ENCODE results near the gene PERCC1. TPM values are rescaled to one million over a fixed set of nuclear protein-coding genes. Genes with fewer than 3 reads are reported as not detected.

PERCC1 gene
- total and polyA plus RNA-seq, 2 donors (not counting 1 experiment from before 2014, with no cell fraction given), result not detected

DNA sequence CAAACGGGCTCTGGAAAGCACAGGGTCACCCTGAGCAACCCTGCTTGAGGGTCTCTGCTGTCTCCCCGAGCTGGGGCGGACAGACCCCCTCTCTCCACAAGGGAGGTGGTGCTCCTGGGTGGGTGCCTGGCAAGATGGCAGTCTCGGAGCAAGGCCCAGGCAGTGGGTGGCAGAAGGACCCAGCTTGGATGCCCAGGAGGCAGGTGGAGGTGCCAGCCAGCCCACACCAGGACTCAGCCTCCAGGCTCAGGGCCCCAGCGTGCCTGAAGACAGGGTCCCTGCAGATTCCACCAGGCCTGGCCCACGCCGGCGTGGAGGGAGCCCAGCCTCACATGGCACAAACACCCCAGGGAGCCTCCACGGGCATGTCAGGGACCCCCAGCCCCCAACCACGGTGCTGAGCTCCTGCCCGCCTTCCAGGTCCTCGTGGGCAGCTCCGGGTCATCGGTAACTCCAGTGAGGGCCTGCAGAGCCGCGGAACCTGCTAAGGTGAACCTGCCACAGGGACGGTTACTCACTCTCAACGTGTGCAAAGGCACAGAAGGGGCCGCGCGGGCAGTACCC lies 37.2 kb upstream of the PERCC1 start:
- H3K4me2 ChIP-seq (ENCODE audit: extremely low read depth, insufficient read depth, low read length), result no peak overlapping the region
- no peaks in the 10 kb centered on the region for H3K4me1 ChIP-seq (ENCODE audit: control insufficient read depth, extremely low read depth, insufficient read depth, low read length)
- no peak overlapping the region for H3K27ac ChIP-seq (ENCODE audit: insufficient read depth, low read length)
- no peaks in the 10 kb centered on the region for H4K20me1 ChIP-seq (ENCODE audit: control insufficient read depth, extremely low read depth, insufficient read depth, low read length)
- no peak overlapping the region for H3K4me3 ChIP-seq (replicated peaks in 1 of 4; ENCODE audit: control extremely low read depth in 1 of 4, insufficient read depth in 1 of 4, low read depth in 3 of 4, low read length in 4 of 4)
- DNase-seq (ENCODE audit: low read depth in 2 of 2), result no peak
- no peaks in the 10 kb centered on the region for H3K27me3 ChIP-seq (ENCODE audit: control insufficient read depth, insufficient read depth, low read length)
- H2AFZ ChIP-seq (ENCODE audit: low read length), result no peak overlapping the region
- TF ChIP-seq EZH2 (IDR thresholded peaks at IDR 0.05; ENCODE audit: low read length, missing control alignments) (no peak), CTCF (conservative IDR thresholded peaks at IDR 0.05 in 1 of 2, IDR thresholded peaks at IDR 0.05 in 1 of 2; ENCODE audit: low read depth in 1 of 2, low read length in 2 of 2) (no peak)
- H3K9ac ChIP-seq (ENCODE audit: insufficient read depth, low read length), result no peak overlapping the region
- H3K36me3 ChIP-seq (ENCODE audit: control insufficient read depth, insufficient read depth, low read length), result no peaks in the 10 kb centered on the region
- no peaks in the 10 kb centered on the region for H3K79me2 ChIP-seq (ENCODE audit: control insufficient read depth, insufficient read depth, low read length)
- no peaks in the 10 kb centered on the region for H3K9me3 ChIP-seq (ENCODE audit: control insufficient read depth, insufficient read depth, low read depth, low read length)

- Histone ChIP-seq H3K9ac (ENCODE audit: insufficient read depth, low read length) (no peak overlapping the region), H4K20me1 (ENCODE audit: control insufficient read depth, extremely low read depth, insufficient read depth, low read length) (no peaks in the 10 kb centered on the region), H3K27ac (ENCODE audit: insufficient read depth, low read length) (no peak overlapping the region), H3K79me2 (ENCODE audit: control insufficient read depth, insufficient read depth, low read length) (no peaks in the 10 kb centered on the region), H3K4me2 (ENCODE audit: extremely low read depth, insufficient read depth, low read length) (no peak overlapping the region), H3K4me1 (ENCODE audit: control insufficient read depth, extremely low read depth, insufficient read depth, low read length) (no peaks in the 10 kb centered on the region), H3K36me3 (ENCODE audit: control insufficient read depth, insufficient read depth, low read length) (peaks cover 3% of the 10 kb centered on the region), H2AFZ (ENCODE audit: low read length) (no peak overlapping the region), H3K4me3 (replicated peaks in 1 of 4; ENCODE audit: control extremely low read depth in 1 of 4, insufficient read depth in 1 of 4, low read depth in 3 of 4, low read length in 4 of 4) (no peak overlapping the region), H3K9me3 (ENCODE audit: control insufficient read depth, insufficient read depth, low read depth, low read length) (no peaks in the 10 kb centered on the region), H3K27me3 (ENCODE audit: control insufficient read depth, insufficient read depth, low read length) (no peaks in the 10 kb centered on the region)
- no peak for DNase-seq (ENCODE audit: low read depth in 2 of 2)
- no peak for TF ChIP-seq CTCF (conservative IDR thresholded peaks at IDR 0.05 in 1 of 2, IDR thresholded peaks at IDR 0.05 in 1 of 2; ENCODE audit: low read depth in 1 of 2, low read length in 2 of 2)
- no peak for TF ChIP-seq EZH2 (IDR thresholded peaks at IDR 0.05; ENCODE audit: low read length, missing control alignments)
Observed at GRCh38 chr16:1394367-1394951, 36.4 kb upstream of the PERCC1 start.

DNA sequence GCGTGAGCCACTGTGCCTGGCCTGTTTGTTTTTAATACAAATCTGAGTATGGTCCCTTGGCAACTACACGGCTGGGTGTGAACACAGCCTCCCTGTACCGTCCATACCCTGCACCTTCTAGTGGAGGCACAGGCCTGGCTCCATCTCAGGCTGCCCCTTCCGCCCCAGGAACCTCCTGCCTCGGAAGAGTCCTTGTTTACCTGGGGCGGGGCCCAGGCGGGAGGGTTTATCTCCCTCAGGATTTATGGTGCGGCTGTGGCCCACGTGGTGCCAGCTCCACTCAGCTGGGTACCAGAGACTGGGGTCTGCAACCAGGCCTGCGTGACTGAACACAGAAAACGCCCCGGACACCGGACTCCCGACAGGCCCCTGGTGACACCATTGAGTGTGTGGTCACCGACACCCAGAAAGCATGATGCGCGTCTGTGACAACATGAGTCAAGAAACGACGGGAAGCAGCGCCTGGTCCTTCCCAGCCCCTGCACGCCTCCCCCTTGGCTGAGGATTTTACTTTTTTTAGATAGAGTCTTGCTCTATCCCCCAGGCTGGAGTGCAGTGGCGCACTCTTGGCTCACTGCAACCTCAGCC lies 35.3 kb upstream of the PERCC1 start:
- no peak overlapping the region for H2AFZ ChIP-seq (ENCODE audit: low read length)
- no peak overlapping the region for H3K4me3 ChIP-seq (replicated peaks in 1 of 4; ENCODE audit: control extremely low read depth in 1 of 4, insufficient read depth in 1 of 4, low read depth in 3 of 4, low read length in 4 of 4)
- no peak overlapping the region for H3K27ac ChIP-seq (ENCODE audit: insufficient read depth, low read length)
- no peak overlapping the region for H3K4me2 ChIP-seq (ENCODE audit: extremely low read depth, insufficient read depth, low read length)
- H3K36me3 ChIP-seq (ENCODE audit: control insufficient read depth, insufficient read depth, low read length), result peaks cover 3% of the 10 kb centered on the region
- no peak for DNase-seq (ENCODE audit: low read depth in 2 of 2)
- no peaks in the 10 kb centered on the region for H3K79me2 ChIP-seq (ENCODE audit: control insufficient read depth, insufficient read depth, low read length)
- no peak overlapping the region for H3K9ac ChIP-seq (ENCODE audit: insufficient read depth, low read length)
- H3K4me1 ChIP-seq (ENCODE audit: control insufficient read depth, extremely low read depth, insufficient read depth, low read length), result no peaks in the 10 kb centered on the region
- H3K9me3 ChIP-seq (ENCODE audit: control insufficient read depth, insufficient read depth, low read depth, low read length), result no peaks in the 10 kb centered on the region
- no peaks in the 10 kb centered on the region for H3K27me3 ChIP-seq (ENCODE audit: control insufficient read depth, insufficient read depth, low read length)
- TF ChIP-seq CTCF (conservative IDR thresholded peaks at IDR 0.05 in 1 of 2, IDR thresholded peaks at IDR 0.05 in 1 of 2; ENCODE audit: low read depth in 1 of 2, low read length in 2 of 2), result no peak
- no peak for TF ChIP-seq EZH2 (IDR thresholded peaks at IDR 0.05; ENCODE audit: low read length, missing control alignments)
- no peaks in the 10 kb centered on the region for H4K20me1 ChIP-seq (ENCODE audit: control insufficient read depth, extremely low read depth, insufficient read depth, low read length)
